Smooth muscle cell of the pulmonary artery (primary cell): ENCODE results near the gene LCE3B. TPM values are rescaled to one million over a fixed set of nuclear protein-coding genes. Genes with fewer than 3 reads are reported as not detected.

Experiments used
- total RNA-seq: library from RNA; depleted of rRNA; stranded (reverse); fragments of >200 nt; gene quantifications from 2 replicates; pipeline ENCODE4 v1.2.3, GENCODE V29; 2014

The LCE3B gene
- not detected in 2 replicates for total RNA-seq

GRCh38 chr1:152613511-152613910 lies at the start of gene LCE3B:
LCE3B (plus strand) TSS chr1:152613811; CDS start chr1:152613811, 0 bp downstream.

DNA sequence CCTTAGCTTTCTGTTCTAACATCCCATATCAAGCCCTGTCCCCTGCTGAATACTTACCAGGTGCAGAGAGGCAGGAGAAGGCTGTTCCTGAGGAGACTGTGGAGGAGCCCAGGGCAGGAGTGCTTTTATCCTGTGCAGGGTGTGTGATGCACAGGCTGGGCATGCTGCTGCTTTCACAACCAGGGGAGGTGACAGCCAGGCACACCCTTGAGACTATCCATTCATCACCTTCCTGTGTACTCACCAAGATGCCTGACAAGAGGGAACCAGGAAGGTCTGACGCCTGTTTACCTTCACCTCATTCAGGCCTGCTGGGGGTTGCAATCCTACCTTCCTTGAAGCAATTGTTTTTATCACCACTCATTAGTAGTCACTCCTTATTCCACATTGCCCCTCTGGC lies 46.9 kb upstream of the LCE3B start, which contains the start of gene LCE3E:
Gene LCE3E, minus strand, starts transcription at position 100 of the 400 bp plus-strand sequence. CDS start 572 bp downstream, outside the sequence.

GRCh38 chr1:152580433-152580832 lies 33.2 kb upstream of the LCE3B start, which contains the start of gene LCE3D:
LCE3D (minus strand) TSS chr1:152580516; CDS start chr1:152579936, 580 bp downstream.

GRCh38 chr1:152599934-152600333 lies 13.7 kb upstream of the LCE3B start, which contains the start of gene LCE3C:
LCE3C (plus strand) TSS chr1:152600234; CDS start chr1:152600732, 498 bp downstream.

DNA sequence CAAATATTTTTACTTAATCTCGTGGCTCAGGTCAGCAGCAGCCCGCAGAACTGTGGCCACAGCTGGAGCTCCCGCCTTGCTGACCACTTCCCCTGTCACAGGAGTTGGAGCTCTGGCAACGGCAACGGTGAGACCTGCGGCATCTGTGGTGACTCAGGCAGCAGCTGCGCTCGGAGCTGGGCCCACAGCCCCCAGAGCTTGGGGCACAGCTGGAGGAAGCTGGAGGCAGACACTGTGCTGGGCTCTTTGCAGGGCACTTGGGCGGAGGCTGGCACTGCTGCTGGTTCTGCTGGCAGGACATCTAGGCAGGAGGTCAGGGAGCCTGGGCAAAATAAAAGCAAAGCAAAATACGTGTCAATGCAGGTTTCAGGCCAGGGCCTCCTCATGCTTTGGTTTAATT lies 9.2 kb downstream of the LCE3B start, which contains the start of gene LCE3A:
Gene LCE3A, minus strand, starts transcription at position 301 of the 400 bp plus-strand sequence. Its CDS starts 0 bp downstream, at position 301.

GRCh38 chr1:152663098-152663497 lies 49.5 kb downstream of the LCE3B start, which contains the start of gene LCE2D:
LCE2D (plus strand) TSS chr1:152663380; CDS start chr1:152664106, 726 bp downstream.

Other genes with a start within 250 kb of the LCE3B start
- not detected in 2 replicates for gene CRNN, start 199.5 kb upstream of the LCE3B start, total RNA-seq
- gene LCE5A, start 103.0 kb upstream of the LCE3B start, total RNA-seq, result not detected in 2 replicates
- not detected in 2 replicates for gene CRCT1, start 99.3 kb upstream of the LCE3B start, total RNA-seq
- not detected in 2 replicates for gene LCE3E, start 47.0 kb upstream of the LCE3B start, total RNA-seq
- not detected in 2 replicates for gene LCE3D, start 33.3 kb upstream of the LCE3B start, total RNA-seq
- not detected in 2 replicates for gene LCE3C, start 13.6 kb upstream of the LCE3B start, total RNA-seq
- not detected in 2 replicates for gene LCE3A, start 9.3 kb downstream of the LCE3B start, total RNA-seq
- gene LCE2D, start 49.6 kb downstream of the LCE3B start, total RNA-seq, result not detected in 2 replicates
- gene LCE2C, start 61.5 kb downstream of the LCE3B start, total RNA-seq, result not detected in 2 replicates
- gene LCE2B, start 72.3 kb downstream of the LCE3B start, total RNA-seq, result not detected in 2 replicates
- not detected in 2 replicates for gene LCE2A, start 84.5 kb downstream of the LCE3B start, total RNA-seq
- gene LCE4A, start 94.3 kb downstream of the LCE3B start, total RNA-seq, result not detected in 2 replicates
- not detected in 2 replicates for gene KPRP, start 144.2 kb downstream of the LCE3B start, total RNA-seq
- gene LCE1F, start 161.3 kb downstream of the LCE3B start, total RNA-seq, result not detected in 2 replicates
- not detected in 2 replicates for gene LCE1E, start 172.4 kb downstream of the LCE3B start, total RNA-seq
- gene LCE1D, start 182.9 kb downstream of the LCE3B start, total RNA-seq, result not detected in 2 replicates
- not detected in 2 replicates for gene LCE1C, start 192.8 kb downstream of the LCE3B start, total RNA-seq
- gene LCE1B, start 198.2 kb downstream of the LCE3B start, total RNA-seq, result not detected in 2 replicates
- gene LCE1A, start 213.7 kb downstream of the LCE3B start, total RNA-seq, result not detected in 2 replicates
- not detected in 2 replicates for gene LCE6A, start 229.0 kb downstream of the LCE3B start, total RNA-seq
- not detected in 2 replicates for gene LCE7A, start 246.2 kb downstream of the LCE3B start, total RNA-seq